Type B pancreatic cell (in vitro differentiated cells): ENCODE measurements around the gene KCNMB1. TPM values are rescaled to one million over a fixed set of nuclear protein-coding genes. Genes with fewer than 3 reads are reported as not detected.

Source experiments
- DNase-seq: peaks from one replicate; pipeline ENCODE4 v3.0.0; 2021; ENCODE audit warnings: mixed read lengths; ENCODE audit not compliant: unreplicated experiment; ENCODE audit errors: extremely low spot score
- H3K27ac Mint-ChIP-seq: 2 replicates; pipeline ENCODE4 v1.8.0; 2021; ENCODE audit warnings: mild to moderate bottlenecking, mixed read lengths
- H3K27me3 Mint-ChIP-seq: 2 replicates; pipeline ENCODE4 v1.8.0; 2021; ENCODE audit warnings: mixed read lengths
- H3K36me3 Mint-ChIP-seq: 2 replicates; pipeline ENCODE4 v1.8.0; 2021; ENCODE audit warnings: mixed read lengths
- H3K4me1 Mint-ChIP-seq: one replicate; pipeline ENCODE4 v1.8.0; 2021; ENCODE audit warnings: mixed read lengths; ENCODE audit not compliant: unreplicated experiment
- H3K4me3 Mint-ChIP-seq: 2 replicates; pipeline ENCODE4 v1.8.0; 2021; ENCODE audit warnings: mild to moderate bottlenecking, mixed read lengths
- H3K9me3 Mint-ChIP-seq: 2 replicates; pipeline ENCODE4 v1.8.0; 2021; ENCODE audit warnings: mixed read lengths
- total RNA-seq: library from RNA; stranded (reverse); gene quantifications from 2 replicates; pipeline ENCODE4 v1.2.1, GENCODE V29; 2021; ENCODE audit warnings: low replicate concordance
- TF ChIP-seq, protein P1 (sequence below): fragments of 200-600 bp; sonication (generic); conservative IDR thresholded peaks from 2 replicates; pipeline ENCODE4 v1.5.0; 2021; ENCODE audit warnings: antibody characterized with exemption, mild to moderate bottlenecking

Gene KCNMB1
- total RNA-seq, 1 donor from 2014 or later: 0.34 TPM

DNA sequence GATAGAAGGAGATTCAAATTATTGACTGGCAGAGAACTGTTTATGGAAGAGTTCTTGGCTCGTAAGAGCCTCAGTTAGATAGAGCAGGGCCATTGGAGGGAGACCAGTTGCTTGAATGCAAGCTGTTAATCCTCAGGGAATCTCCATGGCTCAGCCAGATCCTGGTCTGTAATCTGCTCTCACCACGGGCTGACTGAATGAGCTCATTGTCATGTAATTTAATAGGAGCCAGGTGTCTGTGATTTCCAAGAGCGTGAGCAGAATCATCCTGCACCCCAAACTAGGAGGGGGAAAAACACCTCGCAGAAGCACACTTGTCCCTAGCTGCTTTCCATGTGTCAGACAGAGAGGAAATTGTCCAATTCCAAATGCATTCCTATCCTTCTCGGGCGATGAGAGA is 19.1 kb upstream of the KCNMB1 start:
- TF ChIP-seq, protein P1, sequence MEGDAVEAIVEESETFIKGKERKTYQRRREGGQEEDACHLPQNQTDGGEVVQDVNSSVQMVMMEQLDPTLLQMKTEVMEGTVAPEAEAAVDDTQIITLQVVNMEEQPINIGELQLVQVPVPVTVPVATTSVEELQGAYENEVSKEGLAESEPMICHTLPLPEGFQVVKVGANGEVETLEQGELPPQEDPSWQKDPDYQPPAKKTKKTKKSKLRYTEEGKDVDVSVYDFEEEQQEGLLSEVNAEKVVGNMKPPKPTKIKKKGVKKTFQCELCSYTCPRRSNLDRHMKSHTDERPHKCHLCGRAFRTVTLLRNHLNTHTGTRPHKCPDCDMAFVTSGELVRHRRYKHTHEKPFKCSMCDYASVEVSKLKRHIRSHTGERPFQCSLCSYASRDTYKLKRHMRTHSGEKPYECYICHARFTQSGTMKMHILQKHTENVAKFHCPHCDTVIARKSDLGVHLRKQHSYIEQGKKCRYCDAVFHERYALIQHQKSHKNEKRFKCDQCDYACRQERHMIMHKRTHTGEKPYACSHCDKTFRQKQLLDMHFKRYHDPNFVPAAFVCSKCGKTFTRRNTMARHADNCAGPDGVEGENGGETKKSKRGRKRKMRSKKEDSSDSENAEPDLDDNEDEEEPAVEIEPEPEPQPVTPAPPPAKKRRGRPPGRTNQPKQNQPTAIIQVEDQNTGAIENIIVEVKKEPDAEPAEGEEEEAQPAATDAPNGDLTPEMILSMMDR: no peak
- Mint-ChIP-seq H3K4me3 (no peak overlapping the region), H3K9me3 (no peaks in the 10 kb centered on the region), H3K27me3 (peaks cover 6% of the 10 kb centered on the region), H3K36me3 (no peaks in the 10 kb centered on the region), H3K4me1 (peaks cover 11% of the 10 kb centered on the region), H3K27ac (no peak overlapping the region)
- no peak for DNase-seq

DNA sequence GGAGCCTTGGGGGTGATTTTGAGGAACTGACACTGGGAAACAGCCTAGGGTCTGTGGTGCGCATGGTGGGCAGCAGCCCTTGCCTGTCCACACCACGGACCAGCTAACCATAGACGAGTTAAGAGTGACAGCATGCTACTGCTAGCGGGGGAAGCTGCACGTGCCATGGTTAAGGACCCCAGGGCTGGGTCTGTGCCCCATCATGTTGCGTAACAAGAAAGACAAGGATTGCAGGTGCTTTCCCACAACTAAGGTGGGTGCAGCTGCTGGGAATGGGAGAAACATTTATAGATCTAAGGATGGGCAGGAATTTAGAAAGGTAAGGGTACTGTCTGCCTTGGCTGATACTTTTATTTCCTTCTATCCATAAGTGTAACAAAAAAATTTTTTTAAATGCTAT is 17.9 kb upstream of the KCNMB1 start:
- Mint-ChIP-seq H3K9me3 (peaks cover 5% of the 10 kb centered on the region), H3K36me3 (no peaks in the 10 kb centered on the region), H3K4me3 (no peak overlapping the region), H3K4me1 (peaks cover 11% of the 10 kb centered on the region), H3K27me3 (peaks cover 6% of the 10 kb centered on the region), H3K27ac (no peak overlapping the region)
- DNase-seq: no peak
- TF ChIP-seq, protein P1: no peak

DNA sequence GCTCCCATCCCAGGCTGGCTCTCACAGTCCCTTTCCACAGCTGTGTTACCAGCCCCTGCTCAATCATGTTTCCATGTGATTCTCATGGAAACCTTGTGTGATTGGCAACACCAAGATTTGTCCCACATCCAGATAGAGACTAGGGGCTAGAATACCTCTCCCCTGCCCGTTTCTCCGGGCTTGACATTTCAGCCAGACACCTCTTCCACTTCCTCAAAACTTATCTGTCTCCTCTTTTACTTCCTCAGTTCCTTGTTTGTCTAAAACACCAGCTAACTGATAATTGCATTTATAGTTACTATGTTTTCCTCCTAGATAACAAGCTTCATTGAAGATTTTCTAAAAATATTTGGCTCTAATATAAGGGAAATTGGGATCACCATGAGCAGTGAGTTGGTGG is 16.6 kb upstream of the KCNMB1 start:
- Mint-ChIP-seq H3K27ac (no peak overlapping the region), H3K9me3 (peaks cover 9% of the 10 kb centered on the region), H3K27me3 (peaks cover 6% of the 10 kb centered on the region), H3K4me3 (no peak overlapping the region), H3K4me1 (peaks cover 11% of the 10 kb centered on the region), H3K36me3 (no peaks in the 10 kb centered on the region)
- no peak for DNase-seq
- TF ChIP-seq, protein P1: no peak

DNA sequence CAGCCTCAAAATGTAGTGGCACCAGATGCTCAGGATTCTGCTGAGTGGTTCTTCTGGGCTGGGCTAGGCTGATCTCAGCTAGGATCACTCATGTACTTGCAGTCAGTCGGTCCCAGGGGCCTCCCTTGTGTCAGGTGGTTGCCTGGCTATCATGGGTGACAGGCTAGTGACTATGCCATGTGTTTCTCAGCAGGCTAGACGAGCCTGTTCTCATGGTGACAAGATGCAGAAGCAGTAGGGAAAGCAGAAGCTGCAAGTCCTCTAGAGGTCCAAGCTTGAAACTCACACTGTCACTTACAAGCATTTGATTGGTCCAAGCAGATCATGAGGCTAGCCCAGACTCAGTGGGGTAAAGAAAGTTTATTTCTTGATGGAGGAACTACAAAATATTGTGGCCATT is 15.2 kb upstream of the KCNMB1 start:
- Mint-ChIP-seq H3K36me3 (no peaks in the 10 kb centered on the region), H3K9me3 (peaks cover 9% of the 10 kb centered on the region), H3K4me1 (peaks cover 11% of the 10 kb centered on the region), H3K27ac (no peak overlapping the region), H3K27me3 (peaks cover 6% of the 10 kb centered on the region), H3K4me3 (no peak overlapping the region)
- TF ChIP-seq, protein P1: no peak
- no peak for DNase-seq

DNA sequence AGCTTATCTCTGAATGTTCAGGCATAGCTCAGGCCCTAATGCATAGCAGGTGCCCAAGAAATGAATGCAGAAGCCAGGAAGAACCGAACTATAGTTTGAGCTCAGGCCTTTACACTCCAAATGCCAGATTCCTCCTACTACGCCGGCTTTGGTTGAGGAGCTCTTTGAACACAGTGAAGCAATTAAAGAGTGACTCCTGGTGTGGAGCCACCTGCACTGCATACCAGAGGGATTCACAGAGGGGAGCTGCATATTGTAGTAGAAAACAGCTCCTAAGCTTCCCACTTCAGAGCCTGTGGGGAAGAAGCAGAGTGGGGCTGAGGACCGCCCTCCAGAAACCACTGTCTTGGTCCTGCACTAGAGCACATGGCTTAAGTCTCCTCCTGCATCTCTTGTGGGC is 14.5 kb upstream of the KCNMB1 start:
- H3K4me3 Mint-ChIP-seq: no peak overlapping the region
- no peak overlapping the region for H3K27ac Mint-ChIP-seq
- peaks cover 9% of the 10 kb centered on the region for H3K9me3 Mint-ChIP-seq
- H3K4me1 Mint-ChIP-seq: peaks cover 9% of the 10 kb centered on the region
- H3K27me3 Mint-ChIP-seq: peaks cover 6% of the 10 kb centered on the region
- H3K36me3 Mint-ChIP-seq: no peaks in the 10 kb centered on the region
- TF ChIP-seq, protein P1: no peak
- DNase-seq: no peak

DNA sequence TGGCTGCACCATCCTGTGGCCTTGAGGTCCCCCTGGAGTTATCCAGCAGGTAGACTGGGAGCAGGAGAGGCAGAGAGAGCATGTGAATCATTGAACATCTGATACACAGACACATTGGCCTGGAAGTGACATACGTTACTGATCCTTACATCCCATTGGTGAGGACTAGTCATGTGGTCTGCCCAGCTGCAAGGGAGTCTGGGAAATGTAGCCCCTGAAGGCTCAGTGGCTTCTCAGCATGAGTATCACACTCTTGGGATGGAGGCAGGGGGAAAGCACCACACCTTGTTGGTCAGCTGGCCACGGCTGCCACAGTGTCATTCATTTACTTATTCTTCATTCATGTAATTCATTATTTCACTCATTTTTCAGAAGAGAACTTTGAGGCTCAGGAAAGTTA is 13.3 kb upstream of the KCNMB1 start:
- no peak overlapping the region for H3K4me3 Mint-ChIP-seq
- TF ChIP-seq, protein P1: no peak
- no peak for DNase-seq
- H3K27ac Mint-ChIP-seq: no peak overlapping the region
- no peaks in the 10 kb centered on the region for H3K36me3 Mint-ChIP-seq
- H3K27me3 Mint-ChIP-seq: peaks cover 6% of the 10 kb centered on the region
- peaks cover 9% of the 10 kb centered on the region for H3K9me3 Mint-ChIP-seq
- no peaks in the 10 kb centered on the region for H3K4me1 Mint-ChIP-seq
